H9 (cell line): ENCODE measurements around the gene DAPK1. TPM values are rescaled to one million over a fixed set of nuclear protein-coding genes. Genes with fewer than 3 reads are reported as not detected.

Source experiments
- DNase-seq: peaks from one replicate; pipeline ENCODE4 v3.0.0-alpha.2; 2017
- H2AFZ ChIP-seq: one replicate; pipeline ENCODE4 v1.6.1; 2013; ENCODE audit warnings: mild to moderate bottlenecking, low read length, control low read depth, moderate library complexity
- H2AK5ac ChIP-seq: 2 replicates; pipeline ENCODE4 v1.6.1; 2013; ENCODE audit warnings: low read length, control low read depth, mixed read lengths; ENCODE audit not compliant: insufficient read length
- H2BK120ac ChIP-seq: one replicate; pipeline ENCODE4 v1.6.1; 2013; ENCODE audit warnings: low read depth, mild to moderate bottlenecking, low read length, control low read depth, inconsistent platforms; ENCODE audit not compliant: poor library complexity, severe bottlenecking
- H2BK12ac ChIP-seq: 2 replicates; pipeline ENCODE4 v1.6.1; 2013; ENCODE audit warnings: low read length, control low read depth, mixed read lengths, low read depth; ENCODE audit not compliant: insufficient read length
- H2BK15ac ChIP-seq: 2 replicates; pipeline ENCODE4 v1.6.1; 2013; ENCODE audit warnings: low read depth, low read length, control low read depth
- H2BK20ac ChIP-seq: one replicate; pipeline ENCODE4 v1.6.1; 2013; ENCODE audit warnings: low read depth, mild to moderate bottlenecking, low read length, control low read depth, inconsistent platforms; ENCODE audit not compliant: poor library complexity, severe bottlenecking
- H2BK5ac ChIP-seq: 2 replicates; pipeline ENCODE4 v1.6.1; 2013; ENCODE audit warnings: low read length, control low read depth, mixed read lengths; ENCODE audit not compliant: insufficient read length
- H3K14ac ChIP-seq: 2 replicates; pipeline ENCODE4 v1.6.1; 2013; ENCODE audit warnings: low read length, control low read depth; ENCODE audit not compliant: insufficient read depth
- H3K18ac ChIP-seq: 2 replicates; pipeline ENCODE4 v1.6.1; 2013; ENCODE audit warnings: low read depth, mild to moderate bottlenecking, mixed read lengths, low read length, control low read depth; ENCODE audit not compliant: insufficient read length
- H3K23ac ChIP-seq: 2 replicates; pipeline ENCODE4 v1.6.1; 2013; ENCODE audit warnings: low read length, control low read depth, mixed read lengths, low read depth; ENCODE audit not compliant: insufficient read length
- H3K23me2 ChIP-seq: 2 replicates; pipeline ENCODE4 v1.6.1; 2013; ENCODE audit warnings: low read depth, mild to moderate bottlenecking, mixed read lengths, low read length, control low read depth; ENCODE audit not compliant: insufficient read length, poor library complexity, severe bottlenecking
- H3K27ac ChIP-seq: 2 replicates; pipeline ENCODE4 v1.5.1; 2013; ENCODE audit warnings: low read length, control low read depth, mixed read lengths, low read depth; ENCODE audit not compliant: insufficient read length
- H3K27me3 ChIP-seq: 2 replicates; pipeline ENCODE4 v1.6.1; 2013; ENCODE audit warnings: low read length, control low read depth, inconsistent platforms; ENCODE audit not compliant: insufficient read depth
- H3K4ac ChIP-seq: 2 replicates; pipeline ENCODE4 v1.6.1; 2013; ENCODE audit warnings: low read depth, mild to moderate bottlenecking, control low read depth, inconsistent platforms, low read length, moderate library complexity
- H3K4me1 ChIP-seq: 2 replicates; pipeline ENCODE4 v1.6.1; 2013; ENCODE audit warnings: low read length, control low read depth, inconsistent platforms; ENCODE audit not compliant: insufficient read depth
- H3K4me2 ChIP-seq: 2 replicates; pipeline ENCODE4 v1.6.1; 2013; ENCODE audit warnings: low read length, control low read depth, mixed read lengths; ENCODE audit not compliant: insufficient read length, insufficient read depth
- H3K56ac ChIP-seq: 2 replicates; pipeline ENCODE4 v1.6.1; 2013; ENCODE audit warnings: low read depth, mild to moderate bottlenecking, mixed read lengths, low read length, control low read depth; ENCODE audit not compliant: insufficient read length
- H3K79me1 ChIP-seq: 2 replicates; pipeline ENCODE4 v1.6.1; 2013; ENCODE audit warnings: low read depth, mild to moderate bottlenecking, moderate library complexity, low read length, control low read depth, inconsistent platforms; ENCODE audit not compliant: insufficient read depth, poor library complexity, severe bottlenecking
- H3K79me2 ChIP-seq: 2 replicates; pipeline ENCODE4 v1.6.1; 2013; ENCODE audit warnings: low read length, control low read depth, inconsistent platforms; ENCODE audit not compliant: insufficient read depth
- H3K9ac ChIP-seq: 2 replicates; pipeline ENCODE4 v1.6.1; 2013; ENCODE audit warnings: low read length, control low read depth, mixed read lengths; ENCODE audit not compliant: insufficient read length; ENCODE audit errors: extremely low read depth
- H3K9me3 ChIP-seq: one replicate; pipeline ENCODE4 v1.6.1; 2013; ENCODE audit warnings: low read depth, low read length, inconsistent platforms; ENCODE audit not compliant: control insufficient read depth
- H3T11ph ChIP-seq: one replicate; pipeline ENCODE4 v1.6.1; 2013; ENCODE audit warnings: mild to moderate bottlenecking, low read length, control low read depth, inconsistent platforms
- H4K20me1 ChIP-seq: one replicate; pipeline ENCODE4 v1.6.1; 2013; ENCODE audit not compliant: control insufficient read depth, insufficient read length, insufficient read depth
- H4K5ac ChIP-seq: 2 replicates; pipeline ENCODE4 v1.6.1; 2013; ENCODE audit warnings: low read depth, mild to moderate bottlenecking, mixed read lengths, low read length, control low read depth; ENCODE audit not compliant: insufficient read length
- H4K8ac ChIP-seq: replicated peaks from 2 replicates; pipeline ENCODE4 v1.6.1; 2013; ENCODE audit warnings: low read length, control low read depth, mixed read lengths, low read depth; ENCODE audit not compliant: insufficient read length
- H4K91ac ChIP-seq: 2 replicates; pipeline ENCODE4 v1.6.1; 2013; ENCODE audit warnings: low read depth, mild to moderate bottlenecking, moderate library complexity, mixed read lengths, low read length, control low read depth; ENCODE audit not compliant: insufficient read length
- H3K27ac Mint-ChIP-seq, 3 experiments: 2 replicates in 2 of 3; 3 replicates in 1 of 3; pipeline ENCODE4 v1.8.0; 2020 to 2021; ENCODE audit warnings: mixed read lengths in 3 of 3, mild to moderate bottlenecking in 1 of 3, moderate library complexity in 1 of 3
- H3K27me3 Mint-ChIP-seq: 2 replicates; pipeline ENCODE4 v1.8.0; 2021; ENCODE audit warnings: low read depth, mild to moderate bottlenecking, moderate library complexity, mixed read lengths
- H3K36me3 Mint-ChIP-seq, 3 experiments: 2 replicates in 2 of 3; 3 replicates in 1 of 3; pipeline ENCODE4 v1.8.0; 2020 to 2021; ENCODE audit warnings: low read depth in 3 of 3, mixed read lengths in 3 of 3; ENCODE audit not compliant: insufficient read depth in 1 of 3
- H3K4me1 Mint-ChIP-seq, 2 experiments: 2 replicates each; pipeline ENCODE4 v1.8.0; 2020; ENCODE audit warnings: mixed read lengths in 2 of 2
- H3K4me3 Mint-ChIP-seq, 2 experiments: 2 replicates in 1 of 2; 3 replicates in 1 of 2; pipeline ENCODE4 v1.8.0; 2020 to 2021; ENCODE audit warnings: mild to moderate bottlenecking in 2 of 2, mixed read lengths in 2 of 2, moderate library complexity in 1 of 2
- H3K9me3 Mint-ChIP-seq, 2 experiments: 2 replicates in 1 of 2; 3 replicates in 1 of 2; pipeline ENCODE4 v1.8.0; 2020; ENCODE audit warnings: mild to moderate bottlenecking in 2 of 2, mixed read lengths in 2 of 2, moderate library complexity in 1 of 2
- CTCF ChIP-seq: fragments of 200-600 bp; sonication (generic); conservative IDR thresholded peaks from 3 replicates; pipeline ENCODE4 v1.8.0; 2021; ENCODE audit warnings: antibody characterized with exemption, mild to moderate bottlenecking
- WGBS: extraction: QIAGEN DNeasy Blood & Tissue Kit; methylation state at CpG from one replicate; pipeline ENCODE4 v1.1.7; 2013; ENCODE audit warnings: missing lambda C conversion rate, low lambda C conversion rate, mixed read lengths; ENCODE audit not compliant: insufficient read length; ENCODE audit errors: extremely low coverage; 5-methylcytosine and 5-hydroxymethylcytosine counted together
- total RNA-seq: library from RNA; stranded (reverse); gene quantifications from 2 replicates; pipeline ENCODE4 v1.2.1, GENCODE V29; 2021

The DAPK1 gene
- total RNA-seq, 1 experiment from 2014 or later: 79.4 TPM

DNA sequence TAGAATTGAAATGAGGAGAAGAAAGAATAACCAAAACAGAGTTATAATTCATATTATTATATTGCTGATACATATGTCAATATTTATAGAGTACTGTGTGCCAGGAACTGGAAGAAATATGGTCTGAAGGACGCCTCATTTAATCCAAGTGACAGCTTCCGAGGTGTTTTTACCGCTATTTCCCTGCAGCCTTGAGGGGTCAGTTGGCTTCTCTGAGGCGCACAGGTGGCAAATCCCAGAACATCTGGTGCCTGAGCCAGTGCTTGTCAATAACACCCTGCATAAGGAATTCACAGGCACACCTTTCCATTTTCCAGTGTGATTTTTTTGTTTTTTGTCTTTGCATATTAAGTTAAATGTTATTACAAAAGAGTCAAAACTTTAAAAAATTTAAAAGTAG lies 185.0 kb downstream of the DAPK1 start:
- no peak overlapping the region for H2BK5ac ChIP-seq
- H3K9ac ChIP-seq: no peak overlapping the region
- Mint-ChIP-seq H3K27ac (no peak overlapping the region), H3K4me3 (no peak overlapping the region), H3K36me3 (peaks cover 46 to 61% (median 60%) of the 10 kb centered on the region in 3 experiments), H3K27me3 (no peaks in the 10 kb centered on the region), H3K4me1 (peaks cover 13% of the 10 kb centered on the region in 2 experiments; a peak in 3 of 4 replicates), H3K9me3 (no peaks in the 10 kb centered on the region)
- no peak overlapping the region for H2AFZ ChIP-seq
- H2BK120ac ChIP-seq: no peak overlapping the region
- H3K18ac ChIP-seq: no peak overlapping the region
- no peak for TF ChIP-seq CTCF
- no peak overlapping the region for H2BK12ac ChIP-seq
- no peaks in the 10 kb centered on the region for H3K23me2 ChIP-seq
- H3T11ph ChIP-seq: no peak overlapping the region
- no peak for DNase-seq
- H3K14ac ChIP-seq: no peak overlapping the region
- no peak overlapping the region for H4K5ac ChIP-seq
- no peak overlapping the region for H2AK5ac ChIP-seq
- no peak overlapping the region for H3K4me2 ChIP-seq
- no peaks in the 10 kb centered on the region for H3K27me3 ChIP-seq
- no peak overlapping the region for H4K91ac ChIP-seq
- no peak overlapping the region for H3K4ac ChIP-seq
- no peak overlapping the region for H2BK20ac ChIP-seq
- H3K23ac ChIP-seq: no peak overlapping the region
- no CpG with 5 or more reads among the region's 4 CpGs for WGBS
- H4K8ac ChIP-seq: no peak overlapping the region
- no peak overlapping the region for H3K56ac ChIP-seq
- no peaks in the 10 kb centered on the region for H3K79me2 ChIP-seq
- no peaks in the 10 kb centered on the region for H3K4me1 ChIP-seq
- H4K20me1 ChIP-seq: no peaks in the 10 kb centered on the region
- no peaks in the 10 kb centered on the region for H3K79me1 ChIP-seq
- H2BK15ac ChIP-seq: no peak overlapping the region
- no peaks in the 10 kb centered on the region for H3K9me3 ChIP-seq
- H3K27ac ChIP-seq: no peak overlapping the region
